Measurements from ENCODE around the gene CYTH3.
"Not testable (repeated sequence)": the region's sequence is repeated elsewhere in the genome, so short reads cannot be mapped to it uniquely, and the experiment has no call there.

The CYTH3 gene
- 34.6 to 111 (median 56.2) reads per million in 4 experiments for total RNA-seq

GRCh38 chr7:6272481-6273323, at the start of gene CYTH3:
CYTH3 (minus strand) TSS chr7:6272624; CDS start chr7:6272507, 117 bp downstream.
- peak; percentile 62 for DNase-seq

- no peak for DNase-seq
These were observed 48.4 kb upstream of the CYTH3 start for GRCh38 chr7:6320791-6321190.

- no peak for DNase-seq
These were observed 45.5 kb upstream of the CYTH3 start for GRCh38 chr7:6317797-6318438.

- no peak for DNase-seq
These were observed 43.8 kb upstream of the CYTH3 start for GRCh38 chr7:6316226-6316625.

GRCh38 chr7:6315746-6316145, 43.3 kb upstream of the CYTH3 start:
- no peak for DNase-seq

GRCh38 chr7:6310271-6310993, 38.0 kb upstream of the CYTH3 start:
- no peak for DNase-seq

GRCh38 chr7:6307762-6308161, 35.3 kb upstream of the CYTH3 start:
- DNase-seq: no peak

- DNase-seq: no peak
These were observed 34.0 kb upstream of the CYTH3 start for GRCh38 chr7:6306471-6306870.

- no peak for DNase-seq
These were observed 32.9 kb upstream of the CYTH3 start for GRCh38 chr7:6305330-6305729.

GRCh38 chr7:6301446-6301845, 29.0 kb upstream of the CYTH3 start:
- DNase-seq: not testable (repeated sequence)

- no peak for DNase-seq
These were observed 27.4 kb upstream of the CYTH3 start for GRCh38 chr7:6299774-6300173.

- DNase-seq: no peak
These were observed 22.4 kb upstream of the CYTH3 start for GRCh38 chr7:6294839-6295238.

- no peak for DNase-seq
These were observed 20.8 kb upstream of the CYTH3 start for GRCh38 chr7:6293202-6293601.

- not testable (repeated sequence) for DNase-seq
These were observed 19.5 kb upstream of the CYTH3 start for GRCh38 chr7:6291941-6292340.

GRCh38 chr7:6291531-6291930, 19.1 kb upstream of the CYTH3 start:
- DNase-seq: no peak

- no peak for DNase-seq
These were observed 17.9 kb upstream of the CYTH3 start for GRCh38 chr7:6290319-6290741.

GRCh38 chr7:6288270-6288860, 15.9 kb upstream of the CYTH3 start:
- DNase-seq: no peak

- no peak for DNase-seq
These were observed 14.1 kb upstream of the CYTH3 start for GRCh38 chr7:6286486-6286885.

- DNase-seq: no peak
These were observed 12.3 kb upstream of the CYTH3 start for GRCh38 chr7:6284461-6285360.

- no peak for DNase-seq
These were observed 11.6 kb upstream of the CYTH3 start for GRCh38 chr7:6284055-6284400.

- DNase-seq: not testable (repeated sequence)
These were observed 11.1 kb upstream of the CYTH3 start for GRCh38 chr7:6283391-6284054.

- DNase-seq: no peak
These were observed 7.5 kb upstream of the CYTH3 start for GRCh38 chr7:6279937-6280336.
